DND-41 (cell line): Measurements from ENCODE around the gene RAB20.

Experiments used
- ATAC-seq: fragments of 200-7000 bp; cut with Tn5 transposase; 3 replicates; pipeline ENCODE4 v1.9.1; 2021; ENCODE audit warnings: low read depth; ENCODE audit not compliant: insufficient read depth
- DNase-seq: peaks from one replicate; pipeline ENCODE4 v3.0.0-alpha.2; 2020
- H2AFZ ChIP-seq: 2 replicates; pipeline ENCODE4 v1.6.0; 2012; ENCODE audit warnings: low read depth, low read length
- H3K27ac ChIP-seq: 2 replicates; pipeline ENCODE4 v1.5.1; 2012; ENCODE audit warnings: low read length, inconsistent platforms
- H3K27me3 ChIP-seq: fragments of 200-600 bp; sonication (generic); 2 replicates; pipeline ENCODE4 v1.6.0; 2012; ENCODE audit warnings: low read length, mild to moderate bottlenecking, inconsistent platforms; ENCODE audit not compliant: insufficient read depth, poor library complexity
- H3K36me3 ChIP-seq: 2 replicates; pipeline ENCODE4 v1.5.1; 2012; ENCODE audit warnings: low read length, inconsistent platforms; ENCODE audit not compliant: insufficient read depth
- H3K4me1 ChIP-seq: 2 replicates; pipeline ENCODE4 v1.5.1; 2012; ENCODE audit warnings: mild to moderate bottlenecking, low read length; ENCODE audit not compliant: insufficient read depth
- H3K4me2 ChIP-seq: 2 replicates; pipeline ENCODE4 v1.6.0; 2012; ENCODE audit warnings: mild to moderate bottlenecking, moderate library complexity, low read length, inconsistent platforms; ENCODE audit not compliant: insufficient read depth
- H3K4me3 ChIP-seq, 2 experiments: fragments of 200-600 bp in 1 of 2; shearing (Covaris generic) in 1 of 2; 2 replicates each; pipeline ENCODE4 v1.5.1; 2012 to 2016; ENCODE audit warnings: inconsistent platforms in 2 of 2, low read length in 2 of 2, mild to moderate bottlenecking in 2 of 2, low read depth in 1 of 2, moderate library complexity in 1 of 2
- H3K79me2 ChIP-seq: 2 replicates; pipeline ENCODE4 v1.6.0; 2012; ENCODE audit warnings: low read length, inconsistent platforms; ENCODE audit not compliant: insufficient read depth
- H3K9ac ChIP-seq: 2 replicates; pipeline ENCODE4 v1.6.0; 2012; ENCODE audit warnings: low read depth, mild to moderate bottlenecking, inconsistent platforms, low read length, moderate library complexity
- H3K9me3 ChIP-seq: 2 replicates; pipeline ENCODE4 v1.5.1; 2012; ENCODE audit warnings: low read length, moderate library complexity, mild to moderate bottlenecking, inconsistent platforms; ENCODE audit not compliant: insufficient read depth, severe bottlenecking
- H4K20me1 ChIP-seq: 2 replicates; pipeline ENCODE4 v1.6.0; 2012; ENCODE audit warnings: low read length; ENCODE audit not compliant: insufficient read depth
- EZH2 ChIP-seq: IDR thresholded peaks from 3 replicates; pipeline ENCODE4 v1.6.1; 2012; ENCODE audit warnings: borderline replicate concordance, low read depth, mild to moderate bottlenecking, moderate library complexity, low read length, inconsistent platforms; ENCODE audit not compliant: severe bottlenecking
- TF ChIP-seq, protein P1 (sequence below): IDR thresholded peaks from 2 replicates; pipeline ENCODE4 v1.5.1; 2012; ENCODE audit warnings: borderline replicate concordance, low read length, moderate library complexity, mild to moderate bottlenecking; ENCODE audit not compliant: poor library complexity, severe bottlenecking; ENCODE audit errors: extremely low read depth

RAB20 gene

DNA sequence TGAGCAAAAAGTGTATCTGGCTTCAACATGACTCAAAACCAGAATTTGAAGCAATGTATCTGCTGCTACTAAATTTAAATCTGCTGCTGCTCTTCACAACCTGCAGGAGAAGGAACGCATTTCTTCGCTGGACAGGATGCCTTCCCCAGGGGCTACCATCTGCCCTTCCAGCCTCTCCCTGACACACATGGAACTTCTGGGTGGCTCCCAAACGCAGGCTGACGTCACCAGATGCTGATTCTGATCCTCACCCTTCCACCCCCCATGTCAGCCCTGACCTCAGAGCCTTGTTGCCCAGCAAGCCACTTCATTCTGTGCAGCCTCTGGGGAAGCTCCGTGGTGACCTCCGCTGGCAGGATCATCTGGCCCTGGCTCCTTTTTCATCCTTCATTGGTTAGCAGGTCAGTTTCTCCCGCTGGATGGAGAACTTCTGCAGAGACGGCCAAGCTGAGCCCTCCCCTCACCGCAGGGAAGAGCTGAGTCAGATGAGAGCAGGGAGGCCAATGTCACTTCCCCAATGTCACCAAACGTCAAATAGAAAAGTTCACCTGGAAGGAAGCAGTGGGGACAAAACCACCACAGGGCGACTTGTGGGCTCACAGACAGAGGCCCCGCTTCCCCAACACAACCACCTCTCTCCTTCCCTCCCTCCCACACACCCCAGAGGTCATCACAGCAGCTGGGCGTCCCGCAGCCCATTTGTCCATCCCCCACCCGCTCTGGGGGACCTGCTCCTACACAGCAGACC lies 14.0 kb upstream of the RAB20 start:
- ATAC-seq (no peak), DNase-seq (no peak)
- no peak for TF ChIP-seq EZH2
- TF ChIP-seq, protein P1, sequence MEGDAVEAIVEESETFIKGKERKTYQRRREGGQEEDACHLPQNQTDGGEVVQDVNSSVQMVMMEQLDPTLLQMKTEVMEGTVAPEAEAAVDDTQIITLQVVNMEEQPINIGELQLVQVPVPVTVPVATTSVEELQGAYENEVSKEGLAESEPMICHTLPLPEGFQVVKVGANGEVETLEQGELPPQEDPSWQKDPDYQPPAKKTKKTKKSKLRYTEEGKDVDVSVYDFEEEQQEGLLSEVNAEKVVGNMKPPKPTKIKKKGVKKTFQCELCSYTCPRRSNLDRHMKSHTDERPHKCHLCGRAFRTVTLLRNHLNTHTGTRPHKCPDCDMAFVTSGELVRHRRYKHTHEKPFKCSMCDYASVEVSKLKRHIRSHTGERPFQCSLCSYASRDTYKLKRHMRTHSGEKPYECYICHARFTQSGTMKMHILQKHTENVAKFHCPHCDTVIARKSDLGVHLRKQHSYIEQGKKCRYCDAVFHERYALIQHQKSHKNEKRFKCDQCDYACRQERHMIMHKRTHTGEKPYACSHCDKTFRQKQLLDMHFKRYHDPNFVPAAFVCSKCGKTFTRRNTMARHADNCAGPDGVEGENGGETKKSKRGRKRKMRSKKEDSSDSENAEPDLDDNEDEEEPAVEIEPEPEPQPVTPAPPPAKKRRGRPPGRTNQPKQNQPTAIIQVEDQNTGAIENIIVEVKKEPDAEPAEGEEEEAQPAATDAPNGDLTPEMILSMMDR: no peak
- Histone ChIP-seq H2AFZ (no peak overlapping the region), H3K9ac (no peak overlapping the region), H3K79me2 (no peaks in the 10 kb centered on the region), H3K27me3 (peaks cover 40% of the 10 kb centered on the region), H3K9me3 (no peaks in the 10 kb centered on the region), H3K4me3 (no peak overlapping the region), H4K20me1 (0 out of 2 replicates have a peak, but pooled peaks cover 5% of the 10 kb centered on the region), H3K4me1 (no peaks in the 10 kb centered on the region), H3K4me2 (no peak overlapping the region), H3K36me3 (no peaks in the 10 kb centered on the region), H3K27ac (no peak overlapping the region)

DNA sequence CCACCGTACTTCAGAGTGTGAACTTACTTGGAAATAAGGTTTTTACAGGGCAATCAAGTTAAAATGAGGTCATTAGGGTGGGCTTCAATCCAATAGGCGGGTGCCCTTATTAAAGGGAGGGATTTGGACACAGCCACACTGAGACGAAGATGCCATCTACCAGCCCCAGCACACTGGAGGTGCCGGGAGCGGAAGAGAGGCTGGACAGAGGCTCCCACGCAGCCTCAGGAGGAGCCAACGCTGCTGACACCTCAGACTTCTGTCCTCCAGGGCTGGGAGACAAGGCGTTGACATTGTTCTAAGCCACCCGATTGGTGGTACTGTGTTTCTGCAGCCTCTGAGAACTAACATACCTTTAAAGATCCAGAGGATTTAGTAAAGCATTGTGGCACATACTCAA lies 12.6 kb upstream of the RAB20 start:
- no peak for TF ChIP-seq EZH2
- TF ChIP-seq, protein P1: no peak
- DNase-seq (no peak), ATAC-seq (no peak)
- Histone ChIP-seq H3K4me1 (no peaks in the 10 kb centered on the region), H3K4me2 (no peak overlapping the region), H3K9ac (no peak overlapping the region), H3K79me2 (no peaks in the 10 kb centered on the region), H3K27me3 (peaks cover 40% of the 10 kb centered on the region), H3K4me3 (no peak overlapping the region), H4K20me1 (0 out of 2 replicates have a peak, but pooled peaks cover 5% of the 10 kb centered on the region), H3K9me3 (no peaks in the 10 kb centered on the region), H2AFZ (no peak overlapping the region), H3K36me3 (no peaks in the 10 kb centered on the region), H3K27ac (no peak overlapping the region)

DNA sequence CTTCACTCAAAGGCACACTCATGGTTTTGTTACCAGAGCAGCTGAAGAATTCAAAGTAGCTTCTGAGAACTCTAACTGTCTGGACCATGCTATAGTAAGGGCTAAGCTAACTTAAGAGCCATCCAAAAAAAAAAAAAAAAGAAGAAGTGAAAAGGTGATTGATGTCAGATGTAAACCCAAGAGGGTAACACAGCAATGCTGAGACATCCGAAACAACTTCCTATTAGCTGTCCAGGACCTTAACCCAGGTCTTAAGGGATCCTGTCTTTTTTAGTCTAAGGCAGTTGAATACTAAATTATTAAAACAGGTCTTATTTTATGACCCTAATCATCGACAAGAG lies 11.2 kb upstream of the RAB20 start:
- TF ChIP-seq, protein P1: no peak
- no peak for TF ChIP-seq EZH2
- no peak overlapping the region for H3K27ac ChIP-seq
- no peak overlapping the region for H3K4me2 ChIP-seq
- 0 out of 2 replicates have a peak, but pooled peaks cover 5% of the 10 kb centered on the region for H4K20me1 ChIP-seq
- H3K9ac ChIP-seq: no peak overlapping the region
- no peaks in the 10 kb centered on the region for H3K4me1 ChIP-seq
- H3K9me3 ChIP-seq: no peaks in the 10 kb centered on the region
- no peak for ATAC-seq
- no peaks in the 10 kb centered on the region for H3K79me2 ChIP-seq
- H2AFZ ChIP-seq: no peak overlapping the region
- H3K27me3 ChIP-seq: peaks cover 45% of the 10 kb centered on the region
- no peak for DNase-seq
- H3K4me3 ChIP-seq: no peak overlapping the region
- H3K36me3 ChIP-seq: no peaks in the 10 kb centered on the region
